GM10248 (cell line): ENCODE measurements around the gene APMAP.

Experiments
- CTCF ChIA-PET: fragments of 300-600 bp; sonication (Branson Sonifier 250); formaldehyde crosslinking; extraction: SDS; loops from one replicate; lab custom pipeline; 2021; ENCODE audit warnings: antibody characterized with exemption; lab: Yijun Ruan, JAX
- POLR2A ChIA-PET: fragments of 350-650 bp; sonication (Branson Sonifier 250); formaldehyde crosslinking; extraction: SDS; loops from one replicate; lab custom pipeline; 2020; ENCODE audit warnings: antibody characterized with exemption; lab: Yijun Ruan, JAX
- DNase-seq: peaks from one replicate; pipeline ENCODE4 v3.0.0; 2012; ENCODE audit errors: extremely low spot score
- TF ChIP-seq, protein P1 (sequence below): IDR thresholded peaks from 2 replicates; pipeline ENCODE4 v1.5.1; 2012; ENCODE audit warnings: mild to moderate bottlenecking, low read depth; ENCODE audit errors: extremely low read depth, missing control alignments, control extremely low read depth

APMAP gene

DNA sequence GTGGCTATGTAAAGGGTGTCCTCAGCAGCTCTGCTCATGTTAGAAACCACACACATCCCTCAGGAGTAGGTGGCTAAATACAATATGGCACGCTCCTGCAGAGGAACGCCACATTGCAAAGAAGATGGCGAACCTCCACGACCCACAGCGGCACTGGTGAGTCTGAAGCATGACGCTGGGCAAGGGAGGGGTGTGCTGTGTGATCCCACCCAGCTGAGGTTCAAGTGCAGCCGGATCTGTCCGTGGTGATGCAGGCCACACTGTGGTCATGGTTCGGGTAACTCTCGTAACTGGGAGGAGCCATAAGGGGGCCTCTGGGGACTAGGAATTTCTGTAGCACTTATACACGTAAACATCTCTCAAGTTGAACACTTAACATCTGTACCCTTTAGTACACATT lies 23.4 kb upstream of the APMAP start:
- POLR2A ChIA-PET, result no interaction called here
- DNase-seq, result no peak
- CTCF ChIA-PET, result interaction anchor here (1.1 to 1.3 kb wide), 3 partner anchors 9 to 18 kb away, joined by 3 to 4 read pairs (median 3); no protein-coding TSS in a partner anchor
- TF ChIP-seq, protein P1, sequence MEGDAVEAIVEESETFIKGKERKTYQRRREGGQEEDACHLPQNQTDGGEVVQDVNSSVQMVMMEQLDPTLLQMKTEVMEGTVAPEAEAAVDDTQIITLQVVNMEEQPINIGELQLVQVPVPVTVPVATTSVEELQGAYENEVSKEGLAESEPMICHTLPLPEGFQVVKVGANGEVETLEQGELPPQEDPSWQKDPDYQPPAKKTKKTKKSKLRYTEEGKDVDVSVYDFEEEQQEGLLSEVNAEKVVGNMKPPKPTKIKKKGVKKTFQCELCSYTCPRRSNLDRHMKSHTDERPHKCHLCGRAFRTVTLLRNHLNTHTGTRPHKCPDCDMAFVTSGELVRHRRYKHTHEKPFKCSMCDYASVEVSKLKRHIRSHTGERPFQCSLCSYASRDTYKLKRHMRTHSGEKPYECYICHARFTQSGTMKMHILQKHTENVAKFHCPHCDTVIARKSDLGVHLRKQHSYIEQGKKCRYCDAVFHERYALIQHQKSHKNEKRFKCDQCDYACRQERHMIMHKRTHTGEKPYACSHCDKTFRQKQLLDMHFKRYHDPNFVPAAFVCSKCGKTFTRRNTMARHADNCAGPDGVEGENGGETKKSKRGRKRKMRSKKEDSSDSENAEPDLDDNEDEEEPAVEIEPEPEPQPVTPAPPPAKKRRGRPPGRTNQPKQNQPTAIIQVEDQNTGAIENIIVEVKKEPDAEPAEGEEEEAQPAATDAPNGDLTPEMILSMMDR, result no peak

DNA sequence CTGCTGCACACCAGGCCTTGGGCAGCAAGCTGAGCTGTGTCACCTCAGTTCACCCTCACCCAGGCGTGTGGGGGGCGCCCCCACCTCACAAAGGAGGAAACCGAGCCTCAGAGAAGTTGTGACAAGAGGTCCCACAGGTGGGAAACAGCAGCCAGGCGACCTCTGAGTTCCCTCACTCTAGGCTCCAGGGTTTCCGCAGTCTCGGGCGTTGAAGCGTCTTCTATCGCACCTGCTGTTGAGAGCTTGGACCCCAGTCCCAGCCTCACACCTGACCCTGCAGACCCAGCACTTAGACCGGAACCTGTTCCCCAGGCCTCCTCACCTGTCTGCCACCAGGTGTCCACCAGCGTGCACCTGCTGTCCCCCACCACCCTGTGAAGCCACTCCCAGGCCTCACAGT lies 22.3 kb upstream of the APMAP start:
- TF ChIP-seq, protein P1, result no peak
- ChIA-PET POLR2A (no interaction called here), CTCF (interaction anchor here (1.1 to 1.8 kb wide), 3 partner anchors 9 to 47 kb away, joined by 3 to 5 read pairs (median 4); no protein-coding TSS in a partner anchor)
- DNase-seq, result no peak

DNA sequence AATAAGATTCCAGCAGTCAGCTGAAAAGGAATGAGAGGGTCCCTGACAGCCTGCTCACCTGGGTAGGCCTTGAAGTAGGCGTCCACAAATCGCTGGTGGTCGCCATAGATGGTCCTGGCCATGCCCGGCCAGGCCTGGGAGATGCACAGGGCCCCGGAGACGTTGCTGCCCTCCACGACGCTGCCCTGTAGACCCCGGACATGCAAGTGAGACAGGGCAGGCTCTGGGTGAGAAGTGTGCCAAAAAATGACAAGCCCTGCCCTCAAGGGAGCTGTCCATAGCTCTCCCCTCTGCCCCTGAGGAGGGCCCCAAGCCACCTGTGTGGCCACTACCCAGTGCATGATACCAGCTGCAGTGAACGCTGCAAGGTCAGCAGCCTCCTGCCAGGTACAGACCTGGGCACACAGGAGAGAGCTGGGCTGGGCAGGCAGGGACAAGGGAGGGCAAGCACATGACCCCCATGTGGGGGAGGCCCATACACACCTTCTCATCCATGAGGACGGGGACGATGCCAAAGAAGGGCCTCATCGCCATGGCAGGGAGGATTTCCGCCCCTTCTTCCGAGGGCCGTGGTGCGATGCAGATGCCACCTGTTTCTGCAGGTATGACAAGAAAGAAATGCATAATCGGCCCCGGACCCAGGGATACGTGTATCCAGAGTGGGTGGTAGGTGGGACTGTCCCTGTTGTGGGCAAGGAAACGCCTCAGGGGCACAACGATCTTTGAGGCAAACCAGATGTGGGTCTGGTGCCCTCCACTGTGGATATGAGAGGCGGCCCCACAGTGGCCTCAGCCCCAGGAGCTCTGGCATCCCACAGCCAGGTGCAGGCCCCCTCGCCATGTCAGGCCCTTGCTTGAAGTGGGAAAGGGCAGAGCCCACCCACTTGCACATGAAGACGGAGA lies 21.2 kb upstream of the APMAP start:
- ChIA-PET POLR2A (no interaction called here), CTCF (interaction anchor here (1.4 to 1.8 kb wide), 2 partner anchors 8 to 48 kb away, joined by 3 to 5 read pairs; no protein-coding TSS in a partner anchor)
- no peak for DNase-seq
- TF ChIP-seq, protein P1, result no peak

DNA sequence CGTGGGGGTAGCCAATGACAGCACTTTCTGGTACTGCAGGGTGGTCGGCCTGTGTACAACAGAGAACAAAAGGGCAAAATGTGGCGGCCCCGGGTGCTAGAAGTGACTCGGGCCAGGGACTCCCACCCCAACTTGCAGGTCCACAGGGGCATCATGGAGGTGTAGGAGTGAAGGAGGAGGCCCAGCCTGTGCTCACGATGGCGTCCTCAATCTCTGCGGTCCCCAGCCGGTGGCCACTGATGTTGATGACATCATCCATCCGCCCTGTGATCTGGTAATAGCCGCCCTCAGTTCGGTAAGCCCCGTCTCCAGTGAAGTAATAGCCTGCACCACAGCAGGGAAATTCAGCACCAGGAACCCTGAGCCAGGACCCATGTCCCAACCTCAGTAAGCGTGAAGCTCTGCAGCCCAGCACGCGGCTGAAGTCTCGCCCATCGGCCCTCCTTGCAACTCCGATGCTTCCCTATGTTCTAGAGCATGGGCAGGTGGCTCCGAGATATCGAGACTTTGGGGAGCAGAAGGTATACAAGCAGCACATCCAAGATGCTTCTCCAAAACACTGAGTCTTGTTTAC lies 20.2 kb upstream of the APMAP start:
- ChIA-PET CTCF (interaction anchor here (0.9 kb wide), 2 partner anchors 13 to 33 kb away, joined by 3 read pairs; no protein-coding TSS in a partner anchor), POLR2A (no interaction called here)
- no peak for DNase-seq
- TF ChIP-seq, protein P1, result no peak

- ChIA-PET POLR2A (no interaction called here), CTCF (interaction anchor here (0.9 kb wide), 2 partner anchors 12 to 33 kb away, joined by 3 read pairs; no protein-coding TSS in a partner anchor)
- no peak for DNase-seq
- TF ChIP-seq, protein P1, result no peak
These were observed 19.3 kb upstream of the APMAP start for GRCh38 chr20:25011831-25012241.

DNA sequence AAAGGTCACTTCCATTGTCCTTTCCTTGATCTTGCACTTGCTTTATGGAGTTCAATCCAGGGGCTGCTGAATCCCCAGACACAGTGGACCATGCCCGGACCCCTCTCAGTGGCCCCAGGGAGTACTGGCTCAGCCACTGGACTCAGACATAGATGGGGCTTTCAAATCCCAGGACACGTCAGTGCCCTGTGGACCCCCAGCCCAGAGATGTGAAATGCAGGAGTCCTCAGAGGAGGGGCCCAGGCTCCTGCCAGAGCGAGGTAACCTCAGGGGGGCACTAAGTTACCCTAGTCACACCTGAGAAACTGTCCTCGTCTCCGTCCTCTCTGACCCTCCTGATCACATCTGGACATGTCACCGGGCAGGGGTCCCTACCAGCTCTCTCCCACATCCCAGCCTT lies 18.7 kb upstream of the APMAP start:
- CTCF ChIA-PET, result interaction anchor here (1.7 kb wide), 1 partner anchor 32 kb away, joined by 5 read pairs; no protein-coding TSS in a partner anchor
- DNase-seq, result no peak
- POLR2A ChIA-PET, result no interaction called here
- TF ChIP-seq, protein P1, result no peak
